SK-N-SH treated with all-trans-retinoic acid at 6 μM for 48 hours (cell line): ENCODE data around the gene NACC1.

Source experiments
- ARNTL ChIP-seq: fragments of 450-650 bp; formaldehyde crosslinking; IDR thresholded peaks from 2 replicates; pipeline ENCODE4 v1.5.0; 2020; ENCODE audit warnings: low read depth, mild to moderate bottlenecking, moderate library complexity, borderline replicate concordance
- CREB5 ChIP-seq: fragments of 250-450 bp; sonication (Bioruptor Pico); IDR thresholded peaks from 2 replicates; pipeline ENCODE4 v1.5.1; 2020; ENCODE audit warnings: low read depth, mild to moderate bottlenecking, moderate library complexity
- CSDC2 ChIP-seq: fragments of 250-450 bp; sonication (Bioruptor Pico); IDR thresholded peaks from 2 replicates; pipeline ENCODE4 v1.5.0; 2020; ENCODE audit warnings: mild to moderate bottlenecking, moderate library complexity
- CSRNP3 ChIP-seq: fragments of 250-450 bp; sonication (Bioruptor Pico); IDR thresholded peaks from 2 replicates; pipeline ENCODE4 v1.5.1; 2021; ENCODE audit warnings: mild to moderate bottlenecking, moderate library complexity
- GLIS3 ChIP-seq: fragments of 250-450 bp; sonication (Bioruptor Pico); IDR thresholded peaks from 2 replicates; pipeline ENCODE4 v1.5.0; 2020; ENCODE audit warnings: mild to moderate bottlenecking, moderate library complexity
- ISL1 ChIP-seq: fragments of 250-450 bp; sonication (Bioruptor Pico); IDR thresholded peaks from 2 replicates; pipeline ENCODE4 v2.1.2; 2022; ENCODE audit warnings: mild to moderate bottlenecking, moderate library complexity
- OSR1 ChIP-seq: fragments of 250-450 bp; sonication (Bioruptor Pico); IDR thresholded peaks from 2 replicates; pipeline ENCODE4 v1.8.0; 2022; ENCODE audit warnings: moderate library complexity, mild to moderate bottlenecking, inconsistent platforms
- PATZ1 ChIP-seq: fragments of 250-450 bp; sonication (Bioruptor Pico); IDR thresholded peaks from 2 replicates; pipeline ENCODE4 v1.8.0; 2020; ENCODE audit warnings: mild to moderate bottlenecking, moderate library complexity, borderline replicate concordance
- RARB ChIP-seq: fragments of 250-450 bp; sonication (Bioruptor Pico); IDR thresholded peaks from 2 replicates; pipeline ENCODE4 v1.8.0; 2021; ENCODE audit warnings: mild to moderate bottlenecking, moderate library complexity
- SNAI2 ChIP-seq: fragments of 250-450 bp; sonication (Bioruptor Pico); IDR thresholded peaks from 2 replicates; pipeline ENCODE4 v1.5.0; 2020; ENCODE audit warnings: mild to moderate bottlenecking, moderate library complexity
- TOX ChIP-seq: fragments of 250-450 bp; sonication (Bioruptor Pico); IDR thresholded peaks from 2 replicates; pipeline ENCODE4 v1.8.0; 2021; ENCODE audit warnings: mild to moderate bottlenecking, moderate library complexity, borderline replicate concordance
- ZFP3 ChIP-seq: fragments of 250-450 bp; sonication (Bioruptor Pico); IDR thresholded peaks from 2 replicates; pipeline ENCODE4 v1.5.0; 2020; ENCODE audit warnings: mild to moderate bottlenecking, moderate library complexity
- ZFP30 ChIP-seq: fragments of 450-650 bp; formaldehyde crosslinking; IDR thresholded peaks from 2 replicates; pipeline ENCODE4 v1.5.0; 2022; ENCODE audit warnings: mild to moderate bottlenecking, moderate library complexity

GRCh38 chr19:13181747-13182388 lies 63.8 kb downstream of the NACC1 start:
- TF ChIP-seq OSR1 (CRISPR knock-in tag) = no peak
- TF ChIP-seq ISL1 = no peak
- no peak for TF ChIP-seq TOX
- no peak for TF ChIP-seq ZFP3
- TF ChIP-seq RARB (CRISPR knock-in tag) = no peak
- no peak for TF ChIP-seq ZFP30 (CRISPR knock-in tag)
- no peak for TF ChIP-seq GLIS3 (CRISPR knock-in tag)
- no peak for TF ChIP-seq ARNTL (CRISPR knock-in tag)
- no peak for TF ChIP-seq PATZ1 (CRISPR knock-in tag)
- no peak for TF ChIP-seq SNAI2 (CRISPR knock-in tag)
- TF ChIP-seq CREB5 = no peak
- no peak for TF ChIP-seq CSRNP3 (CRISPR knock-in tag)
- TF ChIP-seq CSDC2 (CRISPR knock-in tag) = no peak
